ENCODE measurements around the gene PTPRF. TPM values are rescaled to one million over a fixed set of nuclear protein-coding genes. Genes with fewer than 3 reads are reported as not detected.

Gene PTPRF
- total and polyA plus RNA-seq, 2 experiments from 2014 or later: 96.0 to 115 TPM

DNA sequence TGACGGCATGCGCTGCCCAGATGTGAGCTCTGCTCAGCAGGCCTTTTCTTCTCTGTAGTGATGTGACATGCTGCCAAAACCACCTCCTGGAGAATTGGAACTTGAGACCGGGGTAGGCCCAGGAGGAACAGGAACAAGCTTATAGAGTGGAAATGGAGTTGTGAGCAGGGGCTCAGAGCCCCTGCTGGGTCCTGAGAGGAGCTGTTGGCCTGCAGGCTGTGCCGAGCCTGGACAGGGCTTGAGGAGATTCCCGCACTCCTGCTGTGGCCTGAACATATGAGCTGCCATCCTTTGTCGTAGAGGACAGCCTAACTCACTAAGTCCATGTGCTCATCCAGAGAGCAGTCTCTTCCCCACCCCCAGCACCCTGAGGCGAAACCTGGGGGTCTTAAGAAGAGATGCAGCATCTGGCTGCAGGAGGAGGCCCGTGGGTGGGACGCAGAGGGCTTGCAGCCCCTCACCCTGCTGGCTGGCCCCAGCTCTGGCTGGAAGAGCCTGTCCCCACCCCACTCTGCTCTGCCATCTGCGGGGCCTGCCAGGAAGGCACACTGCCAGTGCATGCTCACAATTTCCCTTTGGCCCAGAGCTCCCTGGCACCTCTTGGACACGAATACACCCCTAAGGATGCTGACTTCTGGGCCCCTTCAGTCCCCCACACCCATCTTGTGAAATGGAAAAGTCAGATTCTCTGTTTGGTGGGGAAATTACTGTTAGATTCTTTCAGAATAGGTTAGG is 42.5 kb downstream of the PTPRF start:
- H3K27me3 ChIP-seq: no peaks in the 10 kb centered on the region
- H3K4me3 ChIP-seq: no peak overlapping the region
- H4K20me1 ChIP-seq (ENCODE audit: insufficient read depth, poor library complexity, severe bottlenecking): no peaks in the 10 kb centered on the region
- H3K9me2 ChIP-seq (replicated peaks; ENCODE audit: insufficient read depth): no peaks in the 10 kb centered on the region
- DNase-seq (ENCODE audit: low spot score): no peak
- no peaks in the 10 kb centered on the region for H3K9me3 ChIP-seq (ENCODE audit: low read depth)
- no peak overlapping the region for H2AFZ ChIP-seq
- no peak for TF ChIP-seq EZH2phosphoT487 (IDR thresholded peaks at IDR 0.05; ENCODE audit: low read depth, severe bottlenecking, unreplicated experiment)
- WGBS (ENCODE audit: low lambda C conversion rate, missing lambda C conversion rate): 89% methylated on average over 11 of the region's 11 CpGs
- H3K27ac ChIP-seq: peak overlapping the region; percentile 37
- H3K79me2 ChIP-seq: no peaks in the 10 kb centered on the region
- no peaks in the 10 kb centered on the region for H3K36me3 ChIP-seq (replicated peaks; ENCODE audit: insufficient read depth, low read depth)
- H3K4me1 ChIP-seq (ENCODE audit: insufficient read depth): peaks cover 16% of the 10 kb centered on the region
- no peak overlapping the region for H3K4me2 ChIP-seq

DNA sequence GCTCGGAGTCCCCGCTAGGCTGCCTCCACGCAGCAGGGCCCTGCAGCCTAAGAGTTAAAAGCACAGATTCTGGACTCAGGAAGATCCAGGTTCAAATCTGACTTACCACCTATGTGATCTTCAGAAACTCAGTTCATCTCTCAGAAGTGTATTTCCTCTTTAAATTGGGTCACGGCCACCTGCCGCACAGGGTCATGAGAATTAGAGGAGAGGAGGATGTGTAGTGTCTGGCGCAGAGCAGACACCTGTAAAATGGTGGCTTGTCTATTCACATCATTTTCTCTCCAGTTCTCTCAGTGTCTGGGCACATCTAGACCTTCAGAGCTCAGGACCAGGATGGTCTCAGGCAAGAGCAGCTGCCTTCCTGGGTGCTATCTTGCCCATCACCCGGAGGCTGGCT is 45.8 kb downstream of the PTPRF start:
- H3K4me2 ChIP-seq: no peak overlapping the region
- TF ChIP-seq CTCF (IDR thresholded peaks at IDR 0.05; ENCODE audit: poor library complexity) (no peak), EZH2phosphoT487 (IDR thresholded peaks at IDR 0.05; ENCODE audit: low read depth, severe bottlenecking, unreplicated experiment) (no peak), EZH2 (IDR thresholded peaks at IDR 0.05; ENCODE audit: borderline replicate concordance) (no peak)
- no peak overlapping the region for H2AFZ ChIP-seq
- no peak overlapping the region for H3K27ac ChIP-seq
- H3K4me1 ChIP-seq (ENCODE audit: insufficient read depth): peaks cover 16% of the 10 kb centered on the region
- H3K4me3 ChIP-seq: no peak overlapping the region
- H3K36me3 ChIP-seq (replicated peaks; ENCODE audit: insufficient read depth, low read depth): no peaks in the 10 kb centered on the region
- H4K20me1 ChIP-seq (ENCODE audit: insufficient read depth, poor library complexity, severe bottlenecking): no peaks in the 10 kb centered on the region
- no peaks in the 10 kb centered on the region for H3K79me2 ChIP-seq
- H3K9me2 ChIP-seq (replicated peaks; ENCODE audit: insufficient read depth): no peaks in the 10 kb centered on the region
- H3K9me3 ChIP-seq (ENCODE audit: low read depth): no peaks in the 10 kb centered on the region
- DNase-seq (ENCODE audit: low spot score): no peak
- 98% methylated on average over 7 of the region's 7 CpGs for WGBS (ENCODE audit: low lambda C conversion rate, missing lambda C conversion rate)
- no peaks in the 10 kb centered on the region for H3K27me3 ChIP-seq

DNA sequence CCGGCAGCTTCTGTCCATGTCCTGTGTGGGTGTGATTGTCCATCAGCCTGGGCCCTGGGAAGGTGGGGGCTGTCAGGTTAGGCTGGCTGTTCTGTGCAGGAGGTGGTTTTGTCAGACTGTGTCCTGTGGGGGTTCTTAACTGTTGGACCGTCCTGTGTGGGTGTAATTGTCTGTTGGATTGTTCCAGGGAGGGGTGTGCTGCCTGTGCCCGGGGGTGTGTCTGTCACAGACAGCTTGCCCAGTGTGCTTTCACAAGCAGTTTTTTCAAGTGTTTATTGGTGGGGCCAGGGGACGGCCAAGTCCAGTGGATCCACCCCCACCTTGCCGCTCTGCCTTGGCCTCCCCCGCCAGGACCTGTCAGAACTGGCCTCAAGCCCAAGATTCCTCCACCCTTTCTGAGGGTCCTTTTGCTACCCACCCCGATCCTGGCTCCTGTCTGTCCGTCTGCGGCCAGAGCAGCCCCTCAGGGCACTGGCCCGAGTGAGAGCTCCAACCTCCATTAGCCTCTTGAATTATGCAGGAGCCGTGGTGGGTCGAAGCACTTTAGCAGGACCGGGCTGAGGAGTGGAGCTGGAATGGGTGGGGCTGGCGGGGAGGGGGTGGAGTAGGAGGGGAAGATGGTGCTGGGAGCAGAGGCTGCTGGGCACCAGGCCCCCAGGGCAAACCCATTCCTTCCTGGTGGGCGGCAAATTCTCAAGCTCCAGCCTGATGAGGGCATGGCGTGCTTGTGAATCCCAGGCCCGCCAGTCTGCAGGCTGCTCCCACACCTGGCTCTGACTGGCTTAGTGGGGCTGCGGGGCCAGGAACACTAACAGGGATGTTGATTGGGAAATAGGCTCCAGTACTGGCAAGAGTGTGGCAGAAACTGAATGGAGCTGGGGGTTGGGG is 47.2 kb downstream of the PTPRF start:
- H3K27me3 ChIP-seq: no peaks in the 10 kb centered on the region
- no peaks in the 10 kb centered on the region for H3K9me3 ChIP-seq (ENCODE audit: low read depth)
- TF ChIP-seq EZH2 (IDR thresholded peaks at IDR 0.05; ENCODE audit: borderline replicate concordance): no peak
- TF ChIP-seq CTCF (IDR thresholded peaks at IDR 0.05; ENCODE audit: poor library complexity): no peak
- TF ChIP-seq EZH2phosphoT487 (IDR thresholded peaks at IDR 0.05; ENCODE audit: low read depth, severe bottlenecking, unreplicated experiment): no peak
- H3K4me2 ChIP-seq: no peak overlapping the region
- no peak overlapping the region for H2AFZ ChIP-seq
- no peaks in the 10 kb centered on the region for H3K9me2 ChIP-seq (replicated peaks; ENCODE audit: insufficient read depth)
- H3K4me1 ChIP-seq (ENCODE audit: insufficient read depth): peaks cover 15% of the 10 kb centered on the region
- H3K27ac ChIP-seq: peak overlapping the region; percentile 58
- 58% methylated on average over 18 of the region's 18 CpGs for WGBS (ENCODE audit: low lambda C conversion rate, missing lambda C conversion rate)
- no peaks in the 10 kb centered on the region for H3K36me3 ChIP-seq (replicated peaks; ENCODE audit: insufficient read depth, low read depth)
- no peaks in the 10 kb centered on the region for H3K79me2 ChIP-seq
- no peak overlapping the region for H3K4me3 ChIP-seq
- no peaks in the 10 kb centered on the region for H4K20me1 ChIP-seq (ENCODE audit: insufficient read depth, poor library complexity, severe bottlenecking)
- DNase-seq (ENCODE audit: low spot score): no peak

DNA sequence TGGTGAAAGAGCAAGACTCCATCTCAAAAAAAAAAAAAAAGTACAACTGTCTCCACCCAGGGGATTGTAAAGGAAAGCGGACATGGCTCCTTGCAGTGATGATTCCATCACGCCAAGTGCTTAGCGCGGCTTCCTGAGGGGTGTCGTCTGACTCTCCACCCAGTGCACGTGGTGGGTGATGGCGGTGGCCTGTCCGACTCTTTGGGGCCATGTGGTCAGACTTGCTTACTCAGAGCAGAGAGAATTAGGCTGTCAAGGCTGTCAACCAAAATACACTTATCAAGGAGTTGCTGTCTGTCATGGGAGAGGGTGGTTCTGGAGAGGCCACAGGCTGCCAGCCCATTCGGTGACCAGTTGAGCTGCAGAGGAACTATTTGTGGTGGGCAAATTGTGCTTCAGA is 49.4 kb downstream of the PTPRF start:
- H3K36me3 ChIP-seq (replicated peaks; ENCODE audit: insufficient read depth, low read depth): no peaks in the 10 kb centered on the region
- H4K20me1 ChIP-seq (ENCODE audit: insufficient read depth, poor library complexity, severe bottlenecking): no peaks in the 10 kb centered on the region
- H3K9me2 ChIP-seq (replicated peaks; ENCODE audit: insufficient read depth): no peaks in the 10 kb centered on the region
- H3K4me1 ChIP-seq (ENCODE audit: insufficient read depth): peaks cover 15% of the 10 kb centered on the region
- H2AFZ ChIP-seq: no peak overlapping the region
- H3K9me3 ChIP-seq (ENCODE audit: low read depth): no peaks in the 10 kb centered on the region
- H3K79me2 ChIP-seq: no peaks in the 10 kb centered on the region
- TF ChIP-seq EZH2phosphoT487 (IDR thresholded peaks at IDR 0.05; ENCODE audit: low read depth, severe bottlenecking, unreplicated experiment) (no peak), EZH2 (IDR thresholded peaks at IDR 0.05; ENCODE audit: borderline replicate concordance) (no peak), CTCF (IDR thresholded peaks at IDR 0.05; ENCODE audit: poor library complexity) (no peak)
- 98% methylated on average over 9 of the region's 9 CpGs for WGBS (ENCODE audit: low lambda C conversion rate, missing lambda C conversion rate)
- H3K4me2 ChIP-seq: no peak overlapping the region
- DNase-seq (ENCODE audit: low spot score): no peak
- H3K4me3 ChIP-seq: no peak overlapping the region
- no peaks in the 10 kb centered on the region for H3K27me3 ChIP-seq
- H3K27ac ChIP-seq: no peak overlapping the region

Data from hepatocyte (in vitro differentiated cells).